ENCODE data around the gene KLK5.

Gene KLK5

GRCh38 chr19:50968716-50969412, 16.0 kb upstream of the KLK5 start:
- no peak for DNase-seq

- no peak for DNase-seq
Observed at GRCh38 chr19:50967929-50968715, 15.3 kb upstream of the KLK5 start.

- DNase-seq, result no peak
Observed at GRCh38 chr19:50964266-50964665, 11.4 kb upstream of the KLK5 start.

- DNase-seq, result no peak
Observed at GRCh38 chr19:50963381-50963780, 10.5 kb upstream of the KLK5 start.

GRCh38 chr19:50962245-50962644, 9.4 kb upstream of the KLK5 start:
- no peak for DNase-seq

GRCh38 chr19:50959731-50960500, 7.1 kb upstream of the KLK5 start:
- DNase-seq, result no peak

- no peak for DNase-seq
Observed at GRCh38 chr19:50957587-50957986, 4.7 kb upstream of the KLK5 start.

GRCh38 chr19:50949861-50950260, 3.0 kb downstream of the KLK5 start:
- no peak for DNase-seq

- DNase-seq, result no peak
Observed at GRCh38 chr19:50947123-50947522, 5.7 kb downstream of the KLK5 start.

- no peak for DNase-seq
Observed at GRCh38 chr19:50944795-50945194, 8.0 kb downstream of the KLK5 start.

- DNase-seq, result no peak
Observed at GRCh38 chr19:50943074-50943828, 9.6 kb downstream of the KLK5 start.

- no peak for DNase-seq
Observed at GRCh38 chr19:50939596-50939995, 13.2 kb downstream of the KLK5 start.

- DNase-seq, result no peak
Observed at GRCh38 chr19:50933640-50934039, 19.2 kb downstream of the KLK5 start.

GRCh38 chr19:50932690-50933083, 20.2 kb downstream of the KLK5 start:
- no peak for DNase-seq

GRCh38 chr19:50932018-50932689, 20.7 kb downstream of the KLK5 start:
- DNase-seq, result no peak

- DNase-seq, result no peak
Observed at GRCh38 chr19:50931023-50931422, 21.8 kb downstream of the KLK5 start.

GRCh38 chr19:50928831-50929230, 24.0 kb downstream of the KLK5 start:
- no peak for DNase-seq

GRCh38 chr19:50926144-50926543, 26.7 kb downstream of the KLK5 start:
- DNase-seq, result no peak

- no peak for DNase-seq
Observed at GRCh38 chr19:50925734-50926133, 27.1 kb downstream of the KLK5 start.

- DNase-seq, result no peak
Observed at GRCh38 chr19:50924586-50924985, 28.3 kb downstream of the KLK5 start.

GRCh38 chr19:50922317-50922853, 30.5 kb downstream of the KLK5 start:
- DNase-seq, result peak; percentile 62

Data from amniotic stem cell (primary cell).